Activated CD8-positive, alpha-beta T cell treated with anti-CD3 and anti-CD28 coated beads, Interleukin-2, amount 10 ng/mL, durations not matched to agents 7 days and 5 days (primary cell): ENCODE results near the gene PHC2. TPM values are rescaled to one million over a fixed set of nuclear protein-coding genes. Genes with fewer than 3 reads are reported as not detected.

Experiments
- ATAC-seq: fragments of 150-1000 bp; cut with Tn5 transposase; one replicate; pipeline ENCODE4 v1.10.0; 2021; ENCODE audit warnings: moderate library complexity
- CTCF ChIA-PET: fragments of 350-600 bp; sonication (Branson Sonifier 250); formaldehyde crosslinking; loops from one replicate; lab custom pipeline; 2021; ENCODE audit warnings: antibody characterized with exemption; lab: Charles Lee
- POLR2A ChIA-PET: fragments of 350-600 bp; sonication (Branson Sonifier 250); formaldehyde crosslinking; loops from one replicate; lab custom pipeline; 2021; ENCODE audit warnings: antibody characterized with exemption; lab: Charles Lee
- DNase-seq: peaks from one replicate; pipeline ENCODE4 v3.0.0-alpha.2; 2020
- H3K27ac Mint-ChIP-seq: one replicate; pipeline ENCODE4 v1.8.0; 2021; ENCODE audit warnings: mild to moderate bottlenecking, mixed read lengths
- H3K27me3 Mint-ChIP-seq: one replicate; pipeline ENCODE4 v1.8.0; 2021; ENCODE audit warnings: low read depth, mixed read lengths
- H3K36me3 Mint-ChIP-seq: one replicate; pipeline ENCODE4 v1.8.0; 2021; ENCODE audit warnings: low read depth, mixed read lengths
- H3K4me1 Mint-ChIP-seq: one replicate; pipeline ENCODE4 v1.8.0; 2021; ENCODE audit warnings: low read depth, mixed read lengths
- H3K4me3 Mint-ChIP-seq: one replicate; pipeline ENCODE4 v1.8.0; 2021; ENCODE audit warnings: mild to moderate bottlenecking, mixed read lengths
- H3K9me3 Mint-ChIP-seq: one replicate; pipeline ENCODE4 v1.8.0; 2022; ENCODE audit warnings: mixed read lengths; ENCODE audit not compliant: insufficient read depth
- total RNA-seq, 2 experiments: library from RNA; stranded (reverse); gene quantifications; one replicate each; pipeline ENCODE4 v1.2.3, GENCODE V29; 2021

Gene PHC2
- total RNA-seq, 2 experiments from 2014 or later = 40.3 to 42.2 TPM

DNA sequence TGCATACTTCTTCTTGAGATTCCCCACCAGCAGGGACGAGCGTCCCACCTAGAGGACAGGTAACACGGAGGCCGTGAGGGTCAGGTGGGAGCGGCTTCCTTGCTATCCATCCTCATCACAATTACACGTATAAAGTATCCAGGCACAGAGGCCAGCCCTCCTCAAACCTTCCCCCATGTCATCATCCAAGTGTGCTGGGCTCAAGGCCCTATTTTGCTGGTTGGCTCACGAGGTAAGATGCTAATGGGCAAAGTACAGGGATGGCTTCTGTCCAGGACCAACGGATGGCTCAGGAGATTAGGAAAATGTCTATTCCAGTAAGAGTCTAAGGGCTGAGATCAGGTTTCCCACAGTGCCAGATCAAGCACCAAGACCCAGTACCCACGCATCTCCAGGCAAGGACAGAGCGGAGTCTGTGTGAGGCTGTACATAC lies 98.5 kb downstream of the PHC2 start:
- H3K36me3 Mint-ChIP-seq = peaks cover 46% of the 10 kb centered on the region

GRCh38 chr1:33331444-33332356 lies 99.2 kb downstream of the PHC2 start:
- H3K27ac Mint-ChIP-seq = no peak overlapping the region
- H3K36me3 Mint-ChIP-seq = peaks cover 49% of the 10 kb centered on the region
- ChIA-PET CTCF (no interaction called here), POLR2A (no interaction called here)
- H3K4me1 Mint-ChIP-seq = peaks cover 12% of the 10 kb centered on the region
- H3K27me3 Mint-ChIP-seq = no peaks in the 10 kb centered on the region
- DNase-seq = no peak
- ATAC-seq = no peak
- no peak overlapping the region for H3K4me3 Mint-ChIP-seq
- no peaks in the 10 kb centered on the region for H3K9me3 Mint-ChIP-seq

More for the DNA sequence above, 98.5 kb downstream of the PHC2 start:
- Mint-ChIP-seq H3K27me3 (no peaks in the 10 kb centered on the region), H3K4me1 (peaks cover 12% of the 10 kb centered on the region), H3K27ac (no peak overlapping the region), H3K9me3 (no peaks in the 10 kb centered on the region), H3K4me3 (no peak overlapping the region)
- ChIA-PET POLR2A (no interaction called here), CTCF (no interaction called here)
- ATAC-seq = no peak
- DNase-seq = no peak

GRCh38 chr1:33330906-33331305 lies 100.0 kb downstream of the PHC2 start:
- ChIA-PET CTCF (no interaction called here), POLR2A (no interaction called here)
- Mint-ChIP-seq H3K27ac (no peak overlapping the region), H3K36me3 (peaks cover 53% of the 10 kb centered on the region), H3K9me3 (no peaks in the 10 kb centered on the region), H3K4me3 (no peak overlapping the region), H3K4me1 (peaks cover 12% of the 10 kb centered on the region), H3K27me3 (no peaks in the 10 kb centered on the region)
- ATAC-seq (no peak), DNase-seq (no peak)

- Mint-ChIP-seq H3K27ac (no peak overlapping the region), H3K4me1 (peaks cover 12% of the 10 kb centered on the region), H3K36me3 (peaks cover 58% of the 10 kb centered on the region), H3K27me3 (no peaks in the 10 kb centered on the region), H3K4me3 (no peak overlapping the region), H3K9me3 (no peaks in the 10 kb centered on the region)
- DNase-seq (no peak), ATAC-seq (no peak)
- POLR2A ChIA-PET = no interaction called here
- CTCF ChIA-PET = interaction anchor here (0.9 kb wide), 1 partner anchor 33 kb away, joined by 3 read pairs; no protein-coding TSS in a partner anchor
These were observed 100.5 kb downstream of the PHC2 start for GRCh38 chr1:33330361-33330890.

- Mint-ChIP-seq H3K4me3 (no peak overlapping the region), H3K4me1 (peaks cover 5% of the 10 kb centered on the region), H3K36me3 (peaks cover 59% of the 10 kb centered on the region), H3K9me3 (no peaks in the 10 kb centered on the region), H3K27ac (no peak overlapping the region), H3K27me3 (no peaks in the 10 kb centered on the region)
- ATAC-seq (no peak), DNase-seq (no peak)
- POLR2A ChIA-PET = no interaction called here
- CTCF ChIA-PET = interaction anchor here (0.9 kb wide), 1 partner anchor 32 kb away, joined by 3 read pairs; no protein-coding TSS in a partner anchor
These were observed 101.1 kb downstream of the PHC2 start for GRCh38 chr1:33329600-33330305.

DNA sequence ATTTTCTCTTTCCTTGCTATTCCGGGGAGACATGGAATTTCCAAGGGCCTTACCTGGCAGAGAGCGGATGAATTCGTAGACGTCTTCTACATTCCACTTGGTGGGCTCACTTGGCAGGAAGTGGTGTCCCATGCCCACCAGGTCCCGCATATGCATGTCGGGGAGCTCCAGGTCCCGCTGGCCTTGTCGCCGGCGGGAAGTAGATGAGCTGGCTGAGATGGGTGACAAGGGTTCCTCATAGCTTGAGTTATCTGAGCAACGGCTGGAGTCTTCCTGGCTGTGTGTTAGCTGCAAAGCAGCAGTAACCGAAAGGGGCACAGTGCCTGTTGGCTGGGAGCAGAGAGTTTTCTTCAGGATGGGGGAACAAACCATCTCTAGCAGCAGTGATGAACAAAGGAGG lies 102.1 kb downstream of the PHC2 start:
- Mint-ChIP-seq H3K4me3 (no peak overlapping the region), H3K27ac (no peak overlapping the region), H3K9me3 (no peaks in the 10 kb centered on the region), H3K27me3 (no peaks in the 10 kb centered on the region), H3K36me3 (peaks cover 61% of the 10 kb centered on the region), H3K4me1 (peaks cover 5% of the 10 kb centered on the region)
- ATAC-seq = no peak
- CTCF ChIA-PET = no interaction called here
- POLR2A ChIA-PET = no interaction called here
- DNase-seq = no peak

GRCh38 chr1:33327587-33328325 lies 103.1 kb downstream of the PHC2 start:
- DNase-seq (no peak), ATAC-seq (no peak)
- Mint-ChIP-seq H3K9me3 (no peaks in the 10 kb centered on the region), H3K4me3 (no peak overlapping the region), H3K27me3 (no peaks in the 10 kb centered on the region), H3K36me3 (peaks cover 63% of the 10 kb centered on the region), H3K27ac (no peak overlapping the region), H3K4me1 (peaks cover 5% of the 10 kb centered on the region)
- CTCF ChIA-PET = no interaction called here
- POLR2A ChIA-PET = no interaction called here

- H3K27me3 Mint-ChIP-seq = no peaks in the 10 kb centered on the region
- no peak for DNase-seq
- no peak for ATAC-seq
- ChIA-PET CTCF (interaction anchor here (1.7 kb wide), 1 partner anchor 32 kb away, joined by 4 read pairs; no protein-coding TSS in a partner anchor), POLR2A (no interaction called here)
- peaks cover 5% of the 10 kb centered on the region for H3K4me1 Mint-ChIP-seq
- no peak overlapping the region for H3K4me3 Mint-ChIP-seq
- H3K36me3 Mint-ChIP-seq = peaks cover 58% of the 10 kb centered on the region
- H3K9me3 Mint-ChIP-seq = no peaks in the 10 kb centered on the region
- H3K27ac Mint-ChIP-seq = no peak overlapping the region
These were observed 104.1 kb downstream of the PHC2 start for GRCh38 chr1:33326785-33327184.

- Mint-ChIP-seq H3K27ac (no peak overlapping the region), H3K4me1 (peaks cover 5% of the 10 kb centered on the region), H3K27me3 (no peaks in the 10 kb centered on the region), H3K9me3 (no peaks in the 10 kb centered on the region), H3K4me3 (no peak overlapping the region), H3K36me3 (peaks cover 47% of the 10 kb centered on the region)
- CTCF ChIA-PET = interaction anchor here (1.7 to 2.3 kb wide), 2 partner anchors 29 to 30 kb away, joined by 4 to 6 read pairs; no protein-coding TSS in a partner anchor
- DNase-seq = no peak
- POLR2A ChIA-PET = no interaction called here
- ATAC-seq = no peak
These were observed 106.0 kb downstream of the PHC2 start for GRCh38 chr1:33324677-33325575.

DNA sequence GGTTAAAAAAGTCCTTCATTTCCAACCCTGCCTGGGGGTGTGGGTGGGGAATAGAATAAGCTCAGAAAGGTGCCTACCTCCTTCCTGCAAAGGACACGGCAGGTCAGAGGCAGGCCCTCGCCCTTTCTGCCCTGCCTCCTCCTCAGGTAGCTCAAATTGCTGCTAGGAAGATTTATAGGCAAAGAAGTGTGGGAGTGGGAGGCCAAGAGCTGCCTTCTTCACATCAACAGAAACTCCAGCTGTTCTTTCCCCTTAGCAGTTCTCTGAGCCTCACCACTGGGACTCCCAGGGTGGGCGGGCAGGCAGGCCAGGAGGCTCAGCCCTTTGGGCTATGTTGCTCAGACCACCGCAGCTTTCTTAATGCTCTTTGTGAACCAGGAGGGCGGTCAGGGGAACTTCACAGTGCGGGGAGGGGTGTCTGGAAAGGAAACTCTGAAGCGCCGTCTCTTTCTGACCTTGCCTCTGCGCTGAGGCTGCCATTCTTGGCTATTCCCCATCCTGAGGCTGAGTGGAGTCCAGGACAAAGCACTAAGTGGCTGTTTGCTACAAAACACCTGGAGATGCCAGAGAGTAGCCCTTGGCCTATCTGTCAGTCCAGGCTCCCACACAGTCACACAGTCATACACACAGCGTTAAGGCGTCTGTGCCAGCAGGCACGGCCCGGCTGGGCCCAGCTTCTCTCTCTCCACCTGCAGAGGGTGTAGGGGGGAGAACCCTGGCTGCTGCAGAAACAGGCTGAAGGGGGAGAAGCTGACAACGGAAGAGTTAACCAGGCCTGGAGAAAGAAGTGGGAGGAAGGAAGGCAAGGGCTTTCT lies 107.0 kb downstream of the PHC2 start:
- no peak for ATAC-seq
- peaks cover 5% of the 10 kb centered on the region for H3K4me1 Mint-ChIP-seq
- ChIA-PET POLR2A (no interaction called here), CTCF (interaction anchor here (2.3 kb wide), 1 partner anchor 28 kb away, joined by 6 read pairs; no protein-coding TSS in a partner anchor)
- no peak overlapping the region for H3K4me3 Mint-ChIP-seq
- no peak for DNase-seq
- H3K27ac Mint-ChIP-seq = no peak overlapping the region
- H3K36me3 Mint-ChIP-seq = peaks cover 37% of the 10 kb centered on the region
- no peaks in the 10 kb centered on the region for H3K9me3 Mint-ChIP-seq
- H3K27me3 Mint-ChIP-seq = no peaks in the 10 kb centered on the region
